ENCODE data around the gene KLHL13.
"Not testable (repeated sequence)": the region's sequence is repeated elsewhere in the genome, so short reads cannot be mapped to it uniquely, and the experiment has no call there.

- not testable (repeated sequence) for TF ChIP-seq SIN3A (IDR thresholded peaks at IDR 0.05; ENCODE audit: low read depth); EZH2phosphoT487 (IDR thresholded peaks at IDR 0.05; ENCODE audit: borderline replicate concordance); CTCF (IDR thresholded peaks at IDR 0.05 in 2 of 3, conservative IDR thresholded peaks at IDR 0.05 in 1 of 3; ENCODE audit: borderline replicate concordance in 1 of 3, insufficient read depth in 1 of 3, low read depth in 2 of 3, low read length in 2 of 3); ZBTB33 (IDR thresholded peaks at IDR 0.05; ENCODE audit: extremely low read depth, insufficient replicate concordance, low read length); YY1 (IDR thresholded peaks at IDR 0.05; ENCODE audit: extremely low read depth, insufficient replicate concordance, low read depth, low read length)
These were observed 186.5 kb downstream of the KLHL13 start for GRCh38 chrX:117930116-117930515.

Measured in HCT116 (cell line).